H9 (cell line): ENCODE results near the gene LDLRAD4. TPM values are rescaled to one million over a fixed set of nuclear protein-coding genes. Genes with fewer than 3 reads are reported as not detected.

Experiments
- DNase-seq: peaks from one replicate; pipeline ENCODE4 v3.0.0-alpha.2; 2017
- H2AFZ ChIP-seq: one replicate; pipeline ENCODE4 v1.6.1; 2013; ENCODE audit warnings: mild to moderate bottlenecking, low read length, control low read depth, moderate library complexity
- H2AK5ac ChIP-seq: 2 replicates; pipeline ENCODE4 v1.6.1; 2013; ENCODE audit warnings: low read length, control low read depth, mixed read lengths; ENCODE audit not compliant: insufficient read length
- H2BK120ac ChIP-seq: one replicate; pipeline ENCODE4 v1.6.1; 2013; ENCODE audit warnings: low read depth, mild to moderate bottlenecking, low read length, control low read depth, inconsistent platforms; ENCODE audit not compliant: poor library complexity, severe bottlenecking
- H2BK12ac ChIP-seq: 2 replicates; pipeline ENCODE4 v1.6.1; 2013; ENCODE audit warnings: low read length, control low read depth, mixed read lengths, low read depth; ENCODE audit not compliant: insufficient read length
- H2BK15ac ChIP-seq: 2 replicates; pipeline ENCODE4 v1.6.1; 2013; ENCODE audit warnings: low read depth, low read length, control low read depth
- H2BK20ac ChIP-seq: one replicate; pipeline ENCODE4 v1.6.1; 2013; ENCODE audit warnings: low read depth, mild to moderate bottlenecking, low read length, control low read depth, inconsistent platforms; ENCODE audit not compliant: poor library complexity, severe bottlenecking
- H2BK5ac ChIP-seq: 2 replicates; pipeline ENCODE4 v1.6.1; 2013; ENCODE audit warnings: low read length, control low read depth, mixed read lengths; ENCODE audit not compliant: insufficient read length
- H3K14ac ChIP-seq: 2 replicates; pipeline ENCODE4 v1.6.1; 2013; ENCODE audit warnings: low read length, control low read depth; ENCODE audit not compliant: insufficient read depth
- H3K18ac ChIP-seq: 2 replicates; pipeline ENCODE4 v1.6.1; 2013; ENCODE audit warnings: low read depth, mild to moderate bottlenecking, mixed read lengths, low read length, control low read depth; ENCODE audit not compliant: insufficient read length
- H3K23ac ChIP-seq: 2 replicates; pipeline ENCODE4 v1.6.1; 2013; ENCODE audit warnings: low read length, control low read depth, mixed read lengths, low read depth; ENCODE audit not compliant: insufficient read length
- H3K23me2 ChIP-seq: 2 replicates; pipeline ENCODE4 v1.6.1; 2013; ENCODE audit warnings: low read depth, mild to moderate bottlenecking, mixed read lengths, low read length, control low read depth; ENCODE audit not compliant: insufficient read length, poor library complexity, severe bottlenecking
- H3K27ac ChIP-seq: 2 replicates; pipeline ENCODE4 v1.5.1; 2013; ENCODE audit warnings: low read length, control low read depth, mixed read lengths, low read depth; ENCODE audit not compliant: insufficient read length
- H3K27me3 ChIP-seq: 2 replicates; pipeline ENCODE4 v1.6.1; 2013; ENCODE audit warnings: low read length, control low read depth, inconsistent platforms; ENCODE audit not compliant: insufficient read depth
- H3K4ac ChIP-seq: 2 replicates; pipeline ENCODE4 v1.6.1; 2013; ENCODE audit warnings: low read depth, mild to moderate bottlenecking, control low read depth, inconsistent platforms, low read length, moderate library complexity
- H3K4me1 ChIP-seq: 2 replicates; pipeline ENCODE4 v1.6.1; 2013; ENCODE audit warnings: low read length, control low read depth, inconsistent platforms; ENCODE audit not compliant: insufficient read depth
- H3K4me2 ChIP-seq: 2 replicates; pipeline ENCODE4 v1.6.1; 2013; ENCODE audit warnings: low read length, control low read depth, mixed read lengths; ENCODE audit not compliant: insufficient read length, insufficient read depth
- H3K56ac ChIP-seq: 2 replicates; pipeline ENCODE4 v1.6.1; 2013; ENCODE audit warnings: low read depth, mild to moderate bottlenecking, mixed read lengths, low read length, control low read depth; ENCODE audit not compliant: insufficient read length
- H3K79me1 ChIP-seq: 2 replicates; pipeline ENCODE4 v1.6.1; 2013; ENCODE audit warnings: low read depth, mild to moderate bottlenecking, moderate library complexity, low read length, control low read depth, inconsistent platforms; ENCODE audit not compliant: insufficient read depth, poor library complexity, severe bottlenecking
- H3K79me2 ChIP-seq: 2 replicates; pipeline ENCODE4 v1.6.1; 2013; ENCODE audit warnings: low read length, control low read depth, inconsistent platforms; ENCODE audit not compliant: insufficient read depth
- H3K9ac ChIP-seq: 2 replicates; pipeline ENCODE4 v1.6.1; 2013; ENCODE audit warnings: low read length, control low read depth, mixed read lengths; ENCODE audit not compliant: insufficient read length; ENCODE audit errors: extremely low read depth
- H3K9me3 ChIP-seq: one replicate; pipeline ENCODE4 v1.6.1; 2013; ENCODE audit warnings: low read depth, low read length, inconsistent platforms; ENCODE audit not compliant: control insufficient read depth
- H3T11ph ChIP-seq: one replicate; pipeline ENCODE4 v1.6.1; 2013; ENCODE audit warnings: mild to moderate bottlenecking, low read length, control low read depth, inconsistent platforms
- H4K20me1 ChIP-seq: one replicate; pipeline ENCODE4 v1.6.1; 2013; ENCODE audit not compliant: control insufficient read depth, insufficient read length, insufficient read depth
- H4K5ac ChIP-seq: 2 replicates; pipeline ENCODE4 v1.6.1; 2013; ENCODE audit warnings: low read depth, mild to moderate bottlenecking, mixed read lengths, low read length, control low read depth; ENCODE audit not compliant: insufficient read length
- H4K8ac ChIP-seq: replicated peaks from 2 replicates; pipeline ENCODE4 v1.6.1; 2013; ENCODE audit warnings: low read length, control low read depth, mixed read lengths, low read depth; ENCODE audit not compliant: insufficient read length
- H4K91ac ChIP-seq: 2 replicates; pipeline ENCODE4 v1.6.1; 2013; ENCODE audit warnings: low read depth, mild to moderate bottlenecking, moderate library complexity, mixed read lengths, low read length, control low read depth; ENCODE audit not compliant: insufficient read length
- H3K27ac Mint-ChIP-seq, 3 experiments: 2 replicates in 2 of 3; 3 replicates in 1 of 3; pipeline ENCODE4 v1.8.0; 2020 to 2021; ENCODE audit warnings: mixed read lengths in 3 of 3, mild to moderate bottlenecking in 1 of 3, moderate library complexity in 1 of 3
- H3K27me3 Mint-ChIP-seq: 2 replicates; pipeline ENCODE4 v1.8.0; 2021; ENCODE audit warnings: low read depth, mild to moderate bottlenecking, moderate library complexity, mixed read lengths
- H3K36me3 Mint-ChIP-seq, 3 experiments: 2 replicates in 2 of 3; 3 replicates in 1 of 3; pipeline ENCODE4 v1.8.0; 2020 to 2021; ENCODE audit warnings: low read depth in 3 of 3, mixed read lengths in 3 of 3; ENCODE audit not compliant: insufficient read depth in 1 of 3
- H3K4me1 Mint-ChIP-seq, 2 experiments: 2 replicates each; pipeline ENCODE4 v1.8.0; 2020; ENCODE audit warnings: mixed read lengths in 2 of 2
- H3K4me3 Mint-ChIP-seq, 2 experiments: 2 replicates in 1 of 2; 3 replicates in 1 of 2; pipeline ENCODE4 v1.8.0; 2020 to 2021; ENCODE audit warnings: mild to moderate bottlenecking in 2 of 2, mixed read lengths in 2 of 2, moderate library complexity in 1 of 2
- H3K9me3 Mint-ChIP-seq, 2 experiments: 2 replicates in 1 of 2; 3 replicates in 1 of 2; pipeline ENCODE4 v1.8.0; 2020; ENCODE audit warnings: mild to moderate bottlenecking in 2 of 2, mixed read lengths in 2 of 2, moderate library complexity in 1 of 2
- CTCF ChIP-seq: fragments of 200-600 bp; sonication (generic); conservative IDR thresholded peaks from 3 replicates; pipeline ENCODE4 v1.8.0; 2021; ENCODE audit warnings: antibody characterized with exemption, mild to moderate bottlenecking
- WGBS: extraction: QIAGEN DNeasy Blood & Tissue Kit; methylation state at CpG from one replicate; pipeline ENCODE4 v1.1.7; 2013; ENCODE audit warnings: missing lambda C conversion rate, low lambda C conversion rate, mixed read lengths; ENCODE audit not compliant: insufficient read length; ENCODE audit errors: extremely low coverage; 5-methylcytosine and 5-hydroxymethylcytosine counted together
- total RNA-seq: library from RNA; stranded (reverse); gene quantifications from 2 replicates; pipeline ENCODE4 v1.2.1, GENCODE V29; 2021

The LDLRAD4 gene
- total RNA-seq, 1 experiment from 2014 or later = 3.9 TPM

- no peak for TF ChIP-seq CTCF
- H3K4me3 Mint-ChIP-seq = no peak overlapping the region
- peaks cover 27% of the 10 kb centered on the region for H3K27me3 Mint-ChIP-seq
- Histone ChIP-seq H3K9ac (no peak overlapping the region), H3K56ac (no peak overlapping the region), H2AK5ac (no peak overlapping the region), H3K23me2 (peaks cover 10% of the 10 kb centered on the region), H3K9me3 (no peaks in the 10 kb centered on the region), H3K79me2 (no peaks in the 10 kb centered on the region), H4K8ac (no peak overlapping the region), H2BK5ac (no peak overlapping the region), H3K23ac (no peak overlapping the region), H2BK20ac (no peak overlapping the region), H4K20me1 (no peaks in the 10 kb centered on the region), H3K27ac (no peak overlapping the region), H2BK12ac (no peak overlapping the region), H2AFZ (no peak overlapping the region), H3K27me3 (peaks cover 9% of the 10 kb centered on the region; the same call in 1 of the 2 replicates), H3K4me2 (no peak overlapping the region), H3T11ph (no peak overlapping the region), H3K18ac (no peak overlapping the region), H3K14ac (no peak overlapping the region), H3K4ac (no peak overlapping the region), H4K5ac (no peak overlapping the region), H3K4me1 (no peaks in the 10 kb centered on the region), H2BK120ac (no peak overlapping the region), H3K79me1 (no peaks in the 10 kb centered on the region), H2BK15ac (no peak overlapping the region), H4K91ac (no peak overlapping the region)
- peak overlapping the region in 1 of 3 experiments; percentile 7; a peak in 1 of 7 replicates for H3K27ac Mint-ChIP-seq
- no peaks in the 10 kb centered on the region for H3K36me3 Mint-ChIP-seq
- WGBS = no CpG with 5 or more reads among the region's 4 CpGs
- peaks cover 30 to 37% of the 10 kb centered on the region in 2 experiments for H3K4me1 Mint-ChIP-seq
- H3K9me3 Mint-ChIP-seq = no peaks in the 10 kb centered on the region
- DNase-seq = no peak
Measured at GRCh38 chr18:13222856-13223281, 4.3 kb downstream of the LDLRAD4 start.
